ENCODE data around the gene STMP1.

Gene STMP1

GRCh38 chr7:135709508-135709907, 47.2 kb downstream of the STMP1 start:
- no peak overlapping the region for H3K14ac ChIP-seq (ENCODE audit: low read length)
- no peaks in the 10 kb centered on the region for H3K79me1 ChIP-seq (ENCODE audit: low read depth, low read length)
- H4K8ac ChIP-seq (ENCODE audit: low read depth, low read length) = no peak overlapping the region
- no peak overlapping the region for H3K4me2 ChIP-seq (ENCODE audit: insufficient read depth, low read length, poor library complexity, severe bottlenecking)
- H3K4me3 ChIP-seq (ENCODE audit: low read length in 2 of 2) = no peak overlapping the region
- no peaks in the 10 kb centered on the region for H3K9me3 ChIP-seq (replicated peaks in 1 of 2; ENCODE audit: control insufficient read depth in 2 of 2, insufficient read depth in 1 of 2, low read depth in 1 of 2, low read length in 2 of 2)
- no peak overlapping the region for H3K18ac ChIP-seq (ENCODE audit: low read length)
- H2BK120ac ChIP-seq (ENCODE audit: low read depth, low read length) = no peak overlapping the region
- no peak overlapping the region for H3K23ac ChIP-seq (ENCODE audit: low read depth, low read length, poor library complexity)
- no peak overlapping the region for H2BK12ac ChIP-seq (ENCODE audit: low read length)
- DNase-seq (ENCODE audit: low spot score) = no peak
- H2AFZ ChIP-seq (ENCODE audit: low read length) = no peak overlapping the region
- no peak overlapping the region for H2AK5ac ChIP-seq (ENCODE audit: low read depth, low read length)
- H4K91ac ChIP-seq (ENCODE audit: low read depth, low read length, poor library complexity) = no peak overlapping the region
- H3K9ac ChIP-seq (ENCODE audit: low read depth, low read length, poor library complexity) = no peak overlapping the region
- WGBS, 2 donors (ENCODE audit: extremely low coverage in 2 of 2, insufficient read length in 2 of 2, insufficient replicate concordance in 1 of 2) = no CpG with 5 or more reads among the region's 3 CpGs
- no peak overlapping the region for H3K27ac ChIP-seq (replicated peaks; ENCODE audit: low read length)
- no peaks in the 10 kb centered on the region for H3K36me3 ChIP-seq (replicated peaks in 1 of 2; ENCODE audit: control insufficient read depth in 2 of 2, insufficient read depth in 2 of 2, low read length in 2 of 2)
- H3K4me1 ChIP-seq (ENCODE audit: control insufficient read depth in 2 of 2, insufficient read depth in 1 of 2, low read depth in 1 of 2, low read length in 2 of 2) = peaks cover 2 to 4% of the 10 kb centered on the region in 2 donors
- no peak overlapping the region for H2BK5ac ChIP-seq (ENCODE audit: low read length)
- no peak overlapping the region for H2BK15ac ChIP-seq (ENCODE audit: low read length)
- no peak overlapping the region for H3K4ac ChIP-seq (ENCODE audit: low read length)
- H3K27me3 ChIP-seq (ENCODE audit: control insufficient read depth in 3 of 3, insufficient read depth in 3 of 3, low read depth in 1 of 3, low read length in 3 of 3) = no peaks in the 10 kb centered on the region

- H3K36me3 ChIP-seq (replicated peaks in 1 of 2; ENCODE audit: control insufficient read depth in 2 of 2, insufficient read depth in 2 of 2, low read length in 2 of 2) = no peaks in the 10 kb centered on the region
- no peaks in the 10 kb centered on the region for H3K9me3 ChIP-seq (replicated peaks in 1 of 2; ENCODE audit: control insufficient read depth in 2 of 2, insufficient read depth in 1 of 2, low read depth in 1 of 2, low read length in 2 of 2)
- H3K4me2 ChIP-seq (ENCODE audit: insufficient read depth, low read length, poor library complexity, severe bottlenecking) = no peak overlapping the region
- H3K9ac ChIP-seq (ENCODE audit: low read depth, low read length, poor library complexity) = no peak overlapping the region
- no peak overlapping the region for H3K4me3 ChIP-seq (ENCODE audit: low read length in 2 of 2)
- no peak overlapping the region for H4K91ac ChIP-seq (ENCODE audit: low read depth, low read length, poor library complexity)
- no peaks in the 10 kb centered on the region for H3K27me3 ChIP-seq (ENCODE audit: control insufficient read depth in 3 of 3, insufficient read depth in 3 of 3, low read depth in 1 of 3, low read length in 3 of 3)
- H2AFZ ChIP-seq (ENCODE audit: low read length) = peak overlapping the region; percentile 23
- no peak for DNase-seq (ENCODE audit: low spot score)
- no peak overlapping the region for H2AK5ac ChIP-seq (ENCODE audit: low read depth, low read length)
- no peak overlapping the region for H2BK15ac ChIP-seq (ENCODE audit: low read length)
- H3K23ac ChIP-seq (ENCODE audit: low read depth, low read length, poor library complexity) = no peak overlapping the region
- peaks cover 2 to 5% of the 10 kb centered on the region in 2 donors for H3K4me1 ChIP-seq (ENCODE audit: control insufficient read depth in 2 of 2, insufficient read depth in 1 of 2, low read depth in 1 of 2, low read length in 2 of 2)
- H4K8ac ChIP-seq (ENCODE audit: low read depth, low read length) = no peak overlapping the region
- H2BK12ac ChIP-seq (ENCODE audit: low read length) = no peak overlapping the region
- WGBS, 2 donors (ENCODE audit: extremely low coverage in 2 of 2, insufficient read length in 2 of 2, insufficient replicate concordance in 1 of 2) = no CpG with 5 or more reads among the region's 11 CpGs
- peak overlapping the region; percentile 70 for H3K18ac ChIP-seq (ENCODE audit: low read length)
- H3K14ac ChIP-seq (ENCODE audit: low read length) = no peak overlapping the region
- no peak overlapping the region for H2BK5ac ChIP-seq (ENCODE audit: low read length)
- no peak overlapping the region for H3K4ac ChIP-seq (ENCODE audit: low read length)
- no peaks in the 10 kb centered on the region for H3K79me1 ChIP-seq (ENCODE audit: low read depth, low read length)
- H2BK120ac ChIP-seq (ENCODE audit: low read depth, low read length) = no peak overlapping the region
- H3K27ac ChIP-seq (replicated peaks; ENCODE audit: low read length) = no peak overlapping the region
These were observed 48.3 kb downstream of the STMP1 start for GRCh38 chr7:135710417-135711138.

- Histone ChIP-seq H2BK5ac (ENCODE audit: low read length) (no peak overlapping the region), H3K79me1 (ENCODE audit: low read depth, low read length) (no peaks in the 10 kb centered on the region), H3K14ac (ENCODE audit: low read length) (no peak overlapping the region), H2BK120ac (ENCODE audit: low read depth, low read length) (no peak overlapping the region), H3K4me2 (ENCODE audit: insufficient read depth, low read length, poor library complexity, severe bottlenecking) (no peak overlapping the region), H2AK5ac (ENCODE audit: low read depth, low read length) (no peak overlapping the region), H3K4me3 (ENCODE audit: low read length in 2 of 2) (no peak overlapping the region), H3K9ac (ENCODE audit: low read depth, low read length, poor library complexity) (no peak overlapping the region), H3K36me3 (replicated peaks in 1 of 2; ENCODE audit: control insufficient read depth in 2 of 2, insufficient read depth in 2 of 2, low read length in 2 of 2) (no peaks in the 10 kb centered on the region), H3K18ac (ENCODE audit: low read length) (no peak overlapping the region), H3K4me1 (ENCODE audit: control insufficient read depth in 2 of 2, insufficient read depth in 1 of 2, low read depth in 1 of 2, low read length in 2 of 2) (peaks cover 2 to 5% of the 10 kb centered on the region in 2 donors), H4K8ac (ENCODE audit: low read depth, low read length) (no peak overlapping the region), H3K4ac (ENCODE audit: low read length) (no peak overlapping the region), H2AFZ (ENCODE audit: low read length) (peak overlapping the region; percentile 23), H4K91ac (ENCODE audit: low read depth, low read length, poor library complexity) (no peak overlapping the region), H3K9me3 (replicated peaks in 1 of 2; ENCODE audit: control insufficient read depth in 2 of 2, insufficient read depth in 1 of 2, low read depth in 1 of 2, low read length in 2 of 2) (no peaks in the 10 kb centered on the region), H2BK15ac (ENCODE audit: low read length) (no peak overlapping the region), H3K23ac (ENCODE audit: low read depth, low read length, poor library complexity) (no peak overlapping the region), H3K27me3 (ENCODE audit: control insufficient read depth in 3 of 3, insufficient read depth in 3 of 3, low read depth in 1 of 3, low read length in 3 of 3) (no peaks in the 10 kb centered on the region), H2BK12ac (ENCODE audit: low read length) (no peak overlapping the region), H3K27ac (replicated peaks; ENCODE audit: low read length) (no peak overlapping the region)
- no peak for DNase-seq (ENCODE audit: low spot score)
- WGBS, 2 donors (ENCODE audit: extremely low coverage in 2 of 2, insufficient read length in 2 of 2, insufficient replicate concordance in 1 of 2) = no CpG with 5 or more reads among the region's 8 CpGs
These were observed 48.8 kb downstream of the STMP1 start for GRCh38 chr7:135711139-135711469.

- H3K4me1 ChIP-seq (ENCODE audit: control insufficient read depth in 2 of 2, insufficient read depth in 1 of 2, low read depth in 1 of 2, low read length in 2 of 2) = peaks cover 4 to 5% of the 10 kb centered on the region in 2 donors
- H2BK15ac ChIP-seq (ENCODE audit: low read length) = no peak overlapping the region
- H3K14ac ChIP-seq (ENCODE audit: low read length) = no peak overlapping the region
- H3K27me3 ChIP-seq (ENCODE audit: control insufficient read depth in 3 of 3, insufficient read depth in 3 of 3, low read depth in 1 of 3, low read length in 3 of 3) = no peaks in the 10 kb centered on the region
- H3K36me3 ChIP-seq (replicated peaks in 1 of 2; ENCODE audit: control insufficient read depth in 2 of 2, insufficient read depth in 2 of 2, low read length in 2 of 2) = no peaks in the 10 kb centered on the region
- H3K23ac ChIP-seq (ENCODE audit: low read depth, low read length, poor library complexity) = no peak overlapping the region
- H2BK12ac ChIP-seq (ENCODE audit: low read length) = no peak overlapping the region
- H3K79me1 ChIP-seq (ENCODE audit: low read depth, low read length) = no peaks in the 10 kb centered on the region
- no peak overlapping the region for H3K27ac ChIP-seq (replicated peaks; ENCODE audit: low read length)
- H2BK120ac ChIP-seq (ENCODE audit: low read depth, low read length) = no peak overlapping the region
- WGBS, 2 donors (ENCODE audit: extremely low coverage in 2 of 2, insufficient read length in 2 of 2, insufficient replicate concordance in 1 of 2) = no CpG with 5 or more reads among the region's 4 CpGs
- no peak overlapping the region for H2AK5ac ChIP-seq (ENCODE audit: low read depth, low read length)
- H4K8ac ChIP-seq (ENCODE audit: low read depth, low read length) = no peak overlapping the region
- H3K18ac ChIP-seq (ENCODE audit: low read length) = no peak overlapping the region
- no peak overlapping the region for H3K4ac ChIP-seq (ENCODE audit: low read length)
- no peak overlapping the region for H2AFZ ChIP-seq (ENCODE audit: low read length)
- DNase-seq (ENCODE audit: low spot score) = no peak
- H3K4me2 ChIP-seq (ENCODE audit: insufficient read depth, low read length, poor library complexity, severe bottlenecking) = no peak overlapping the region
- no peak overlapping the region for H4K91ac ChIP-seq (ENCODE audit: low read depth, low read length, poor library complexity)
- H3K9me3 ChIP-seq (replicated peaks in 1 of 2; ENCODE audit: control insufficient read depth in 2 of 2, insufficient read depth in 1 of 2, low read depth in 1 of 2, low read length in 2 of 2) = no peaks in the 10 kb centered on the region
- no peak overlapping the region for H2BK5ac ChIP-seq (ENCODE audit: low read length)
- no peak overlapping the region for H3K4me3 ChIP-seq (ENCODE audit: low read length in 2 of 2)
- H3K9ac ChIP-seq (ENCODE audit: low read depth, low read length, poor library complexity) = no peak overlapping the region
These were observed 50.0 kb downstream of the STMP1 start for GRCh38 chr7:135712182-135712782.

All from neuronal stem cell (in vitro differentiated cells).